GM19372 (cell line): ENCODE results near the gene FDXACB1.
A peak's percentile ranks its signal among the peaks of the same experiment; 100 is the strongest.

Experiments
- ATAC-seq: cut with Tn5 transposase; IDR thresholded peaks from one replicate; pipeline ENCODE4 v1.9.1; 2021; ENCODE audit warnings: mild to moderate bottlenecking, low read depth, moderate library complexity; ENCODE audit not compliant: unreplicated experiment

FDXACB1 gene

DNA sequence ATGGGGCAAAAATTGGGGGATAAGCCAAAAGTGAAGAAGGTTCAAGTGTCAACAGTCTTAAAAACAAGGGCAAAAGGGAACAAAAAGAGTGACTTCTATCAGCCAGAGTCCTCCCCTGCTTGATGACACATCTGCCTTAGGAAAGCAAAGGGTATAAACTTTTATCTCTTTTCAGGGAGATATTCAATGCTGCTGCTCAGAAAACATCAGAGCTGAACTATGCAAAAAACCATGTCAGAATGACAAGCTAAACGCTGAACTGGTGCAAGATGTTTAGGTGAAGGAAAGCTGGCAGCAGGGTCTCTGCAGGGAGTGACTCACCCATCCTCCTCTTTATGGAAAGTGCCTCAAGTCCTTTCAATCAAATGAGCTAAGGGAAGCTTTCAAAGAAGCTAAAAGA, 32.3 kb downstream of the FDXACB1 start:
- ATAC-seq = no peak

DNA sequence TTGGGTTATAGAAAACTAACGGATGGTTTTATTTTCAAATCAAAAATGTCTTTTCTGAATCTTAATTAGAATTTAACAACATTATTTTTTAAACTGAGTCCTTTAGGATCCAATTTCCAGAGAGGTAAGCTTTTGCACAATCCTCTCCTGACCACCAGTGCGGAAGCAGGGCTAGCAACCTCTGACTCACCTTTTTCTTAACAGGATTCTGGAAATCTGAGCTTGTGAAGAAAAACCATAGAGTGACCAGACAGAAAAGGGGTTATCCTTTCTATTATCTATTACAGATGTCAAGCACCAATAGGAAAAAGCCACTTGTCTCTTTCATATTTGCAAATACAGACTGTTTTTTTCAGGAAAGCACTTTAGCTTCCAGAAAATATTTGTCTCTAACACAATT, 32.9 kb downstream of the FDXACB1 start:
- ATAC-seq = no peak

DNA sequence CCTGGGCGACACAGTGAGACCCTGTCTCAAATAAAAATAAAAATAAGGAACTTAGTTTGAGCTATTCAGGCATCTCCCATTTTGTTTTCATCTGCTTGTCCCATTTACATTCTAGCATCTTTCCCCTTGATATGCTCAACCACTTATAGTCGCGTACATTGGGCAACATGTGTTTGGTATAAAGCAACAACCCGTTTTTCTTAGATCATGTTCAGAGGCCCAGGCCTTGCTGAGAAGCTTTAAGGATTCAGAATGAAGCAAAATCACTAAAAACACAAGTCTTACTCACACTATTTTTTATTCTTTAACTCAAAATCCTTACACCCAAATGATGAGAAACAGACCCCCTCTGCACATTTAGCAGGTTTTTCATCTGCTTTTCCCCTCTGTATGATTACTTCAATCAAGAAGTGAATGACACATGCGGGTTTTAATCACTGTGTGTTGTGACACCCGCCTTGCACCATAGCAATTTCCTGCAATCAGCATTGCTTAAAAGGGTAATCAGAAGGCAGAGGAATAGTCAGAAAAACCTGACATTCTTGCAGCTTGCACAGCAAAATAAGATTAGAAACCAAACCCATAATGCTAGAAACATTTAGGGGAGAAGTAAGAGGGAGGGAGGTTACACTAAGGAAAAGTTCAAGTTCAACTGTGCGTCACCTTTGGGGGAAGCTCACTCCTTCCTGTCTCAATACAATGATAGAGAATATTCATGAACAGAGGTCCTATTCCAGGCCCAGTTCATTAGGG, 33.5 kb downstream of the FDXACB1 start:
- no peak for ATAC-seq

DNA sequence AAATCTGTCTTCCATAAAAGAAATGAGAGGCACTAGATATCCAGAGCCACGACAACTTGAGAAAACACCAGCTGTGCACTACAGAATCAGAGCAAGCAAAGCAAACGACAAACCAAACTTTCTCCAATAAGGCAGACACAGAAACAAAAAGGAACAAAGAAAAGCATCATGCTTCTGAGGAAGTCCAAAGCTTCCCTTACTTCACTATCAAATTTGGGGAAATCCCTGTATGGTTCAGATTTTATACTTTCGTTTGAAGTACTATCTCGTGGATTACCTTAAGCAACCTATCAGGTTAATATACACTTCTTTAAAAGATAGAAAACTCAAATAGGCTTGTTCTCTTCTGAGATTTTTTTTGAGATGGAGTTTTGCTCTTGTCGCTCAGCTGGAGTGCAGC, 35.3 kb downstream of the FDXACB1 start:
- no peak for ATAC-seq

DNA sequence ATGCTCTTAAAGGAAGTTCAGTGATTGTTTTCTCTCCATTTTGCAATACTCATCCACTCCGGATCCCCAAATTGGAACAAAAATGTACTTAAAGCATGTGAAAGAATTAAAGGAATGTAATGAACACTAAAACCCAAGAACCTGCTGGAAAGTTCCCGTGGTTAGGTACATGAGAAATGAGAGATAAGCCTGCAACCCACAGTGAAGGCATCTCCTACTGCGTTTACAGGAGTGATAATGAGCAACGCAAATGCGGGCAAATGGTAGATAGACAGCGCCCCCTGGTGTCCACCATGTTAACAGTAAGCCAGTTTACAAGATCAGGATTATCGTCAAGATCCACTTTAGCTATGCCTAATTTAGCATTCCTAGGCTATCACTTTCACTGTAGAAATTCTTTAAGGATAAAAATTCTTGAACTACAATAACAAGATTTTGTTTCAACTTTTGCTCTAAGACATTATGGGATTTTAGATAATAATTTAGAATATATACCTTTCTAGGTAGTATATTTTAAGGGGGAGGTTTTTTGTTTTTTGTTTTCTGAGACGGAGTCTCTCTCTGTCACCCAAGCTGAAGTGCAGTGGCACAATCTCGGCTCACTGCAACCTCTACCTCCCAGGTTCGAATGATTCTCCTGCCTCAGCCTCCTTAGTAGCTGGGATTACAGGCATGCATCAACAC, 37.5 kb downstream of the FDXACB1 start:
- peak; percentile 66 for ATAC-seq

DNA sequence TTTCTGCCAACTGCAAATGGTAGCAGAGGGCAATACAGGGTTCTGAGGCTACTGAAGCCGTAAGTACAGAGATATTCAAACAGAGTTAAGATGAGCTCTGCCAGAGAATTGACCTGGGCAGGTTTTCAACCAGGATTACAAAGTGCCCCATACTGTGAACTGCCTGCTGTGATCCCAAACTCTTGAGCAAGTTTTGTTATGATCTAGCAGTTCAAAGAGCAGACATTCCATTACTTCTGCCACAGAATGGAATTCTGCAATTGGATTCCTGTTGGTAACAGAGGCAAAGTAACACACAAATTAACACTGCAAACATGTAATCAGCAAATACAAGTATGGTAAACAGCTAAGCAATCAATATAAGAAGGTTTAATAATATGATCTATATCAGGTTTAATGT, 38.8 kb downstream of the FDXACB1 start:
- no peak for ATAC-seq

DNA sequence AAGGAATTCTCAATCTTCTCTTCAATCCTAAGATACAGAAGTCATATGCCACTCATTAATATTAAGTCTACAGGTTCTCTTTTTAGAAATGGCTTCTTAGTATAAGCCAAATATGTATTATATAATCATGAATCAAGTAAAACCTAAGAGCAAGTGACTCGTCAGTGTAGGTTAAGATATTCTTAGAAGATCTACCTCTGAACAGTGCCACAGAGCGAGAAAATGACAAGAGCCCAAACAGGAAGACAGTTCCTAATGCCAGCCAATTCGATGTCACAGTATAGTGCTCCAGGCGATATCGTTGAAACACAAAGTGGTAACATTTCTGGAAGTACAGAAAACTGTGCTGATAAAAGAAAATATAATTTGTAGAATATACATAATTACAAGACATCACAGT, 40.9 kb downstream of the FDXACB1 start:
- no peak for ATAC-seq

DNA sequence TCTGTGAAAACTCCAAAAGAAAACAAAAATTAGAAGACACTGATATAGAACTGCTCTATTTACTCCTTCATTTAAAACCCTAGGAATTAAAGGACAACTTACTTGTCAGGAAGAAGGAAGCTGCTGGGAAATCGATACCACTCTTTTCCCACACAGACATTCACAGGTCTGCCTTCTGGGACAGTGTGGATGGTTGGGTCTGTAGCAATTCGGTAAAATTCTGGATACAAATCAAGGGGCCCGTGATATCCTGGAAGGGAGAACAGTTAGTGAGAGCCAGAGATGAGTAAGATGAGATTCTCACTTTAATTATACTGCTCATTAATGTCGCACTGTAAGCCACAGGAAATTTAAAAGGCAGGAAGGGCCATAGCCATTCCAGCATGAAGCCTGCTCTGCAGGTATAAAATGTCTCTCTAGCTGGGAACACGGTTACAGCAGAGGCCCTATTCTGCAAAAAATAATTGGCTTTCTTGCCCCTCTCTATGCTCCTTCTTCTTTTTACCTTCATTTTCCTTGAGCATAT, 41.5 kb downstream of the FDXACB1 start:
- no peak for ATAC-seq

DNA sequence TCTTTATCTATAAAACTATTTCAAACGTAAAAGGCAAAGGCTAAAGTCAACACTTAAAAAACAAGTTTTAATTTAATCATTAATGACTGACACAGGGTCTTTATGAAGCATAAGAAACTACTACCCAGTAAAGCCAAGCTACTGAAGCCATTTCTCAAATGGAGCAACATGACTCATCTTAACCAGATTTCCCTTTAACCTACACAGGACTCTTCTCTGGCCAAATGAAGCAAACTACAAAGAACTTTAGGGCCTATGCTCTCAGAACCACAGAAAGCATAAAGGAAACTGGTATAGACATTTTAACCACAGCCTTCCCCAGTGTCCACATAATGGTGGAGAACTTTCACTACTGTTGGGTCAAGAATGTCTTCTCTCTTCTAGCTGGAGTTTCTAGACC, 42.2 kb downstream of the FDXACB1 start:
- ATAC-seq = peak; percentile 67

DNA sequence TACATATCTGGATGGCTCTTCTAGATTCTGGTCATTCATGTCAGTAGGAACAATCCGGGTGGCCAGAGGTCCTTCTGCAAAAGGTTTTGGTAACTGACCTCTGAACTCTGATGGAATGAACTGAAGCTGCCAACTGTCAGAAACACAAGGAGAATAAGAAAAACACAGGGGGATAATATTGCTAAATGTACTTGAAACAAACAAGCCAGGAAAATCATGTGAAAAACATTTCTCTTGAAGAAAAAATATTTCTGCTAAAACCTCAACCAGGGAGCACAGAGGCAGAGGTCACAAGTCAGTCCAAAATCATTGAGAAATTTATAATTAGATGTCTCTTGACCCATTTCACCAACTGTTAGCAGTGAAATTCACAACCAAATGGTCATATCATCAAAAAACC, 42.8 kb downstream of the FDXACB1 start:
- ATAC-seq = no peak

DNA sequence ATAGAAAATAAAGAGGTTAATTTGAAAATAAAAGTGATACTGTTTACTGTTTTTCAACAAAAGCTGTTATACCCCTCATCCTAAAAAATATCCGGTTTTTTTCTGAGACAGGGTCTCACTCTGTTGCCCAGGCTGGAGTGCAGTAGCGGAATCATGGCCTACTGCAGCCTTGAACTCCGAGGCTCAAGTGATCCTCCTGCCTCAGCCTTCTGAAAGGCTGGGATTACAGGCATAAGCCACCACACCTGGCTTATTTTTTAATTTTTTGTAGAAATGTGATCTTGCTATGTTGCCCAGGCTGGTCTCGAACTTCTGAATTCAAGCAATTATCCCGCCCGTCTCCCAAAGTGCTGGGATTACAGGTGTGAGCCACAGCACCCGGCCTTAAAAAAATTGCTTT, 43.3 kb downstream of the FDXACB1 start:
- ATAC-seq = no peak

DNA sequence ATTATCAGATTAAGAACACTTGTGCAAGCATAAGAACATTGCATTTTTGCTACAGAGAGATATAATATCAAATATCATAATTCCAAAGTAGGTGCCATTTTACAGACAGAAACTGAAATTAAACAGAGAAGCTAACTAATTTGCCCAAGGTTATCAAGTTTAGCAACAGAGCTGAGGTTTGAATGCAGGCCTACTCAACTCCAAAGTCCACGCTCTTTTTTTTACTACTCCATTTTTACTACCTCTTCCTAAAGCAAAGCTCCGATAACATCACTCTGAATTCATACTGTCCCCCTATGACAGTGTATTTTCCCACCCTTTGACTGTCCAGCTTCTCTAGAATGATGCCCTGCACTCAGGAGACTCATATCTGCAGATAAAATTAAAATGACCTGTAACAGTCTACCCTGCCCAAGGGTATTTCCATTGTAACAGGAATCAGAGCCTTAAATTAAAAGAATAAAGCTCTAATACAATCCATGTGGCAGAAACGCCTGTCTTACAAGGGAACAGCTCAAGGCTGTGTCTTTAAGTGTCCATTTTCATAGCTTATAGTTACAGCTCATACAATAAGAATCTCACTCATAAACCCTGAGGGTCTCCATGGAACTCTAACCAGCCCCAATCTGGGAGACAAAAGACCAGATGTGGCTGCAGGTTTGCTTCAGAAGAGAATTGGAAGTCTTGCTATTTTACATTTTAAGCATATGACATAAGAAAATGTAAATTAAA, 44.4 kb downstream of the FDXACB1 start:
- ATAC-seq = no peak

DNA sequence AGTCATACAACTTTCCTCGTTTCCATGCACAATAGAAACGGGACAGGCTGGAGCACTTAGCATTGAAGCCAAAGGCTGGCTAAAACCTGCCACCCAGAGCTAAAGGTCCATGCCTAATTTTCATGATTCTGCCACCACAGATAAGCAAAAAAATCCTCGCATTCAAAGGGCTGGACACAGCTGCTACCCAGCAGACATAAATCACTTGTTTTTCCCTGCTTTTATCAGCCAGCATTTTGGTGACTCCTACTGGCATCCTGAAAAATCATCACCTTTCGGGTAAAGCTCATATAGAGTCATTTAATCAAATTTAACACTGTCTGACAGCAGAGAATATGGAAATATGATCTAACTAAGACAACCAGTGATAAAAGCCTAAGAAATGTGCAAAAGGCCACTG, 45.4 kb downstream of the FDXACB1 start:
- no peak for ATAC-seq

DNA sequence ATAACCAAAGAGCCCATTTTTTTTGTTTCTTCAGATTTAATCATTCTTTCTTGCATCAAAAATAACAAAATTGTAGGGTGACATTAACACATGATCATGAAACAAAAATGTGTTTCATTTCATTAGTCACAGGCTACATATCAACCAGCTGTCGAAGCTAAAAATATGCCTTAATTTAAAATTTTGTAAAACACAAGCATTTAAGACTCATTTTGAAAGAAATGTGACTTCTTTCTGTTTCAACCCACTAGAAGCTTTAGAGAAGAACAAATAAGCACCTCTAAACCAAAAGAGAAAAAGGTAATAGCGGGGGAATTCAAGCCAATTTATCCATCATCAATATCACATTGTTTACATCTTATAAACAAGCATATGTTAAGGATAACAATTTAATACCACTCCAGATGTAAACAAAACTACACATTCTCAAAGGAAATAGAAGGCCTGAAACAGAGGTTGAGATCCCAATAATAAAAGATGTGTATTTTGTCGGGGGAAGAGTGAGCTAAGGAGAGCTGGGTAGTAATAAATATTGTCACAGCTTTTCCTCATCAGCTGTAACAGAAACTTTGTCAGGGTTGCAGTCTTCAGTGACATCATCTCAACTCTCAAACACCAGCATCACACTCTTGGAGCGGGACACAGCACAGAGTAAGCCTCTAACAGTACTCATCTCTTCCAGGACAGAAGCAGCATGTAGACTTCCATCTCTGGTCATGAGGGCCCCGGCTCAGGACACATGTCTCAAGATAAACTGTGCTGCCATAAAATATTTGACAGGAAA, 49.6 kb downstream of the FDXACB1 start:
- ATAC-seq = no peak

DNA sequence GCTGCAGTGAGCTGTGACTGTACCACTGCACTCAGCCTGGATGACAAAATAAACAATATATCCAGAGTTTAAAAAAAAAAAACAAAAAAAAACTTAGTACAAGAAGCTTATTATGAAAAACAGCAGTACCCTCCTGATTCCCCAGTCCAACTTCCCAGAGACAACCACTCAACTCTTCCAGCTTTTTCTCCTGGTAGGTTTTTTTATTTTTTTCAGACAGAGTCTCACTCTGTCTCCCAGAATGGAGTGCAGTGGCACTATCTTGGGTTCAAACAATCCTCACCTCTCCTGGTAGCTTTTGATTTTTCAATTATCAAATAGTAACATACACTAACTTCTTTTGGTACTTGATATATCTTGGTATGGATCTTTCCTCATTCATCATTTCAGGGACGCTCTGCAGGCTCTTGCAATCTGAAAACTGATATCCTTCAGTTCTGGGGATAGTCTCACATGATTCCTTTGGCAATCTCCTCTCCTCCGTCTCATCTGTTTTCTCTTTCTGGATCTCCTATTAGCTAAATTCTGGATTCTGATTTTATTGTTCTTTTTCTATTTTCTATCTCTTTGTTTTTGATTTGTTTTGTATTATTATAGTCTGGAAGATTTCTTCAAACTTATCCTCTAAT, 52.5 kb downstream of the FDXACB1 start:
- ATAC-seq = no peak
